T-helper 1 cell (primary cell): ENCODE results near the gene RPP14.

ENCODE experiments used
- DNase-seq, 5 donors: peaks; one replicate each; pipeline ENCODE4 v3.0.0-alpha.2; 2012 to 2020

Gene RPP14

DNA sequence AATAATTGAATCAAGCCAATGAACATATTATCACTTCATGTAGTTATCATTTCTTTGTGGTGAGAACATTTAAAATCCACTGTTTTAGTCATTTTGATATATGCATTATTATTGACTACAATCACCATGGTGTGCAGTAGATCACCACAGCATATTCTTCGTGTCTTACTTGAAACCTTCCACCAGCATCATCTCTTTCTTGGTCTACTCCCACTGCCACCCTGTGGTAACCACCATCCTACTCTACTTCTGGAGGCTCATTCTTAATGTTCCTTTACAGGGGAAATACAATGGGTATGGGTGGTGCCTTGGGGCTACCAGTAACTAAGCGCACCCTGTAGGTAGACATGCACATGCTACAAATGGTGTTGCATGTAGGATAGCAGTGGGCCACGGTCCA, 52.0 kb downstream of the RPP14 start:
- no peak for DNase-seq

DNA sequence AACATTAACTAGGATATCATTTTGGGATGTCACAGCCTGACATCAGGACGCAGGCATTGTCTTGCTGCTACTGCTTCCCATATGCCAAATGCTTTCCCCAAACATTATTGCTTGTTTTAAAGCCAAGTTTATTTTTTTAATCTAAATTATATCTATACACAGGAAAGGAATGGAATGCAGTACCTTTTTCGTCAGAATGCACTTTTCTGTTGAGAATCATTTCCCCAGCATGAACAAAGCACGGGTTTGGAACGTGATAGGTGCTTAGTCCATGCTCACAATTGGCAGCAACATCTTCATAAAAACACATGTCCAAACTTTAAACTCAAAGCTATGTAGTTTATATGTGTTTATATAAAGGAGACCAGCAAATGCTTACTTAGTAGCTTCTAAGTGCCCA, 52.8 kb downstream of the RPP14 start:
- DNase-seq, result no peak

DNA sequence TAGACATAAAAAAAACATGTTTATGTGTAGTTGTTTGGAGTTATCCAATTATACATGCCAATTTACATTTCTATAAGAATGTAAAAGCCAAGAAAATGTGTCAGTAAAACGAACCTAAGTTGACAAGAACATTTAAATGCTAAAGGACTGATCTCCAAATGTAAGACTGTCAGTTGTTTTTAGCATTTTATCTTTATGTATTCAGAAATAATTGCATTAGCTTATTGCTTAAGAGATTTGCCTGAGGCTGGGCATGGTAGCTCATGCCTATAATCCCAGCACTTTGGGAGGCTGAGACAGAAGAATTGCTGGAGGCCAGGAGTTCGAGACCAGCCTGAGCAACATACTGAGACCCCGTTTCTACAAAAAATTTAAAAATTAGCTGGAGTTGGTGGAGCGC, 53.6 kb downstream of the RPP14 start:
- no peak for DNase-seq

DNA sequence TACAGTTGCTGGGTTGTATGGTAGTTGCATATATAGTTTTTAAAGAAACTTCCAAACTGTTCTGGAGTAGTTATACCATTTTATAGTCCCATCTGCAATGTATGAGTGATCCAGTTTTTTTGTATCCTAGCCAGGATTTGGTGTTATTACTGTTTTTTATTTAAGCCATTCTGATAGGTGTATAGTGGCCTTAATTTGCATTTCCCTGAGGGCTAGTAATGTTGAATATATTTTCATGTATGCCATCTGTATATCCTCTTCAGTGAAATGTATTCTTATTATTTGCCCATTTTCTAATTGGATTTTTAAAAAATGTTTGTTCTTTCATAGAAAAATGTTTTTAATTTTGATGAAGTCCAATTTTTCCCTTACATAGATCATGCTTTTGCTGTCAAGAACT, 55.8 kb downstream of the RPP14 start:
- no peak for DNase-seq

DNA sequence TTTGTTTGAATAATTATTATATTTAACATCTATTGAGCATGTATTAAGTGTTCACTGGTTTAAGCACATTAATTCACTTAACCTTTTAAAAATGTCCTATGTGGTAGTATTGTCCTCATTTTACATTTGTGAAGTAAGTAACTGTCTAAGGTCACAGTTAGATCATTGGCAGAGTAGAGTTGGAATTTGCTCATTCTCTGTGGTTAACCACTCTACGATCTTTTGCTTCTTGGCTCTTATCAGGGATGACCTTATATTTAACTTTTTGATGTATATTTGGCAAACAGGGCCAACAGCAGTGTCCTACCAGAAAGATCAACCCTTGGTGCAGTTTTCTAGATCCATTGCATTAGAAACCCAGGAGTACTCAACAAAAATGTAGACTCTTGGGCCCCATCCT, 60.7 kb downstream of the RPP14 start:
- DNase-seq, result no peak

DNA sequence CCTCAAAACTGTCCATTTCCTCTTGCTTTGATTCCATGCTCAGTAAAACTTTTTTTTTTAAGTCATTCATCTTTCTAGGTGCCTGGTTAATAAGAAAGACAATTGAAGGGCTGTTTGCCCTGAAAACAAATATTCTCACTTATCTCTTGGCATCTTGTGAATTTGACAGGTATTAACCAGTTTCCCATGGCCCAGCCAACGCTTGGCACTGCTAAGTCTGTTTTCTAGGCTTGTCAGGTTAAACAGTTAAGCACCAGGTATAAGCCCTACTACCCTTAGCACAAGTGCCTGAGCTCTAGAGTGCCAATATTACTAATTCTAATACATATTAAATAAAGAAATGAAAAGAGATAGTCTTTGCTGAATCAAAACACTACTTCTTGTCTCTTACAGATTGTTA, 63.0 kb downstream of the RPP14 start:
- DNase-seq, result no peak
